Measurements from ENCODE around the gene GPER1.

GPER1 gene

GRCh38 chr7:1086588-1087464 is 1.1 kb upstream of the GPER1 start:
- DNase-seq (ENCODE audit: low read depth in 1 of 2, low spot score in 1 of 2) = peak; percentile 58 to 61

- no peak for DNase-seq (ENCODE audit: low read depth in 1 of 2, low spot score in 1 of 2)
Measured at GRCh38 chr7:1087465-1087814, 473 bp upstream of the GPER1 start.

- no peak for DNase-seq (ENCODE audit: low read depth in 1 of 2, low spot score in 1 of 2)
Measured at GRCh38 chr7:1090236-1090635, 2.3 kb downstream of the GPER1 start.

GRCh38 chr7:1090686-1091643 is 3.1 kb downstream of the GPER1 start:
- DNase-seq (ENCODE audit: low read depth in 1 of 2, low spot score in 1 of 2) = no peak

- DNase-seq (ENCODE audit: low read depth in 1 of 2, low spot score in 1 of 2) = no peak
Measured at GRCh38 chr7:1091644-1092027, 3.7 kb downstream of the GPER1 start.

GRCh38 chr7:1092161-1092632 is 4.3 kb downstream of the GPER1 start:
- no peak for DNase-seq (ENCODE audit: low read depth in 1 of 2, low spot score in 1 of 2)

GRCh38 chr7:1092806-1093501 is 5.0 kb downstream of the GPER1 start:
- no peak for DNase-seq (ENCODE audit: low read depth in 1 of 2, low spot score in 1 of 2)

- no peak for DNase-seq (ENCODE audit: low read depth in 1 of 2, low spot score in 1 of 2)
Measured at GRCh38 chr7:1093502-1093843, 5.6 kb downstream of the GPER1 start.

- no peak for DNase-seq (ENCODE audit: low read depth in 1 of 2, low spot score in 1 of 2)
Measured at GRCh38 chr7:1093916-1094508, 6.1 kb downstream of the GPER1 start.

GRCh38 chr7:1094870-1095269 is 7.0 kb downstream of the GPER1 start:
- no peak for DNase-seq (ENCODE audit: low read depth in 1 of 2, low spot score in 1 of 2)

GRCh38 chr7:1095621-1096155 is 7.8 kb downstream of the GPER1 start:
- DNase-seq (ENCODE audit: low read depth in 1 of 2, low spot score in 1 of 2) = no peak

GRCh38 chr7:1096156-1097119 is 8.5 kb downstream of the GPER1 start:
- no peak for DNase-seq (ENCODE audit: low read depth in 1 of 2, low spot score in 1 of 2)

GRCh38 chr7:1097120-1097504 is 9.2 kb downstream of the GPER1 start:
- no peak for DNase-seq (ENCODE audit: low read depth in 1 of 2, low spot score in 1 of 2)

GRCh38 chr7:1098243-1099153 is 10.6 kb downstream of the GPER1 start:
- no peak for DNase-seq (ENCODE audit: low read depth in 1 of 2, low spot score in 1 of 2)

GRCh38 chr7:1099154-1099542 is 11.2 kb downstream of the GPER1 start:
- DNase-seq (ENCODE audit: low read depth in 1 of 2, low spot score in 1 of 2) = no peak

GRCh38 chr7:1099637-1100036 is 11.7 kb downstream of the GPER1 start:
- no peak for DNase-seq (ENCODE audit: low read depth in 1 of 2, low spot score in 1 of 2)

GRCh38 chr7:1100386-1100785 is 12.5 kb downstream of the GPER1 start:
- DNase-seq (ENCODE audit: low read depth in 1 of 2, low spot score in 1 of 2) = no peak

- no peak for DNase-seq (ENCODE audit: low read depth in 1 of 2, low spot score in 1 of 2)
Measured at GRCh38 chr7:1100834-1101562, 13.1 kb downstream of the GPER1 start.
